PC-9 (cell line): ENCODE results near the gene GLI1. TPM values are rescaled to one million over a fixed set of nuclear protein-coding genes. Genes with fewer than 3 reads are reported as not detected.

Experiments
- BruUV-seq: library from RNA; stranded (reverse); fragments of 400-500 nt; replicated peaks from 2 replicates; lab custom pipeline; 2021; lab: Mats Ljungman, UMichigan
- CTCF ChIA-PET: fragments of 300-600 bp; sonication (Branson Sonifier 250); formaldehyde crosslinking; loops from one replicate; lab custom pipeline; 2022; ENCODE audit warnings: antibody characterized with exemption; lab: Charles Lee
- POLR2A ChIA-PET: fragments of 300-600 bp; sonication (Branson Sonifier 250); formaldehyde crosslinking; loops from one replicate; lab custom pipeline; 2022; ENCODE audit warnings: antibody characterized with exemption; ENCODE audit not compliant: unreplicated experiment; lab: Charles Lee
- DNase-seq, 2 experiments: peaks; one replicate each; pipeline versions ENCODE4 v3.0.0 to v3.0.0-alpha.2; 2015 to 2022; ENCODE audit warnings: mixed read lengths in 1 of 2
- H2AFZ ChIP-seq: fragments of 200-600 bp; sonication (generic); 2 replicates; pipeline ENCODE4 v1.8.1; 2017; ENCODE audit warnings: antibody characterized with exemption
- H3F3A ChIP-seq: fragments of 200-600 bp; sonication (generic); 2 replicates; pipeline ENCODE4 v1.8.1; 2017; ENCODE audit warnings: antibody characterized with exemption, mild to moderate bottlenecking, low read depth; ENCODE audit not compliant: insufficient read depth
- H3K27ac ChIP-seq: fragments of 200-600 bp; sonication (generic); 2 replicates; pipeline ENCODE4 v1.6.1; 2016; ENCODE audit warnings: mixed run types
- H3K27me3 ChIP-seq: fragments of 200-600 bp; sonication (generic); 2 replicates; pipeline ENCODE4 v1.6.1; 2016; ENCODE audit warnings: low read depth, mixed run types; ENCODE audit not compliant: insufficient read depth
- H3K36me3 ChIP-seq: fragments of 200-600 bp; sonication (generic); 2 replicates; pipeline ENCODE4 v1.6.1; 2016; ENCODE audit warnings: low read depth, mixed run types
- H3K4me1 ChIP-seq: fragments of 200-600 bp; sonication (generic); replicated peaks from 2 replicates; pipeline ENCODE4 v1.6.1; 2016; ENCODE audit warnings: mixed run types; ENCODE audit not compliant: insufficient read depth
- H3K4me2 ChIP-seq: fragments of 200-600 bp; sonication (generic); 2 replicates; pipeline ENCODE4 v1.6.1; 2017; ENCODE audit warnings: mixed run types
- H3K4me3 ChIP-seq: fragments of 200-600 bp; sonication (generic); 2 replicates; pipeline ENCODE4 v1.6.1; 2016; ENCODE audit warnings: mixed run types
- H3K79me2 ChIP-seq: fragments of 200-600 bp; sonication (generic); 2 replicates; pipeline ENCODE4 v1.6.1; 2017; ENCODE audit warnings: low read depth, mixed run types
- H3K9me2 ChIP-seq: fragments of 200-600 bp; sonication (generic); 2 replicates; pipeline ENCODE4 v1.8.1; 2017; ENCODE audit warnings: mild to moderate bottlenecking; ENCODE audit not compliant: insufficient read depth
- H3K9me3 ChIP-seq: fragments of 200-600 bp; sonication (generic); 2 replicates; pipeline ENCODE4 v1.8.1; 2016; ENCODE audit warnings: low read depth; ENCODE audit not compliant: insufficient read depth
- H4K20me1 ChIP-seq: fragments of 200-600 bp; sonication (generic); 2 replicates; pipeline ENCODE4 v1.8.1; 2017; ENCODE audit not compliant: insufficient read depth
- CTCF ChIP-seq: fragments of 200-600 bp; sonication (generic); conservative IDR thresholded peaks from 2 replicates; pipeline ENCODE4 v1.6.1; 2017; ENCODE audit warnings: mixed run types, antibody characterized with exemption, mild to moderate bottlenecking, moderate library complexity
- EZH2 ChIP-seq: fragments of 200-600 bp; sonication (generic); IDR thresholded peaks from 2 replicates; pipeline ENCODE4 v1.8.0; 2017; ENCODE audit warnings: antibody characterized with exemption, low read depth
- intact Hi-C: fragments of 100-400 bp; cut with micrococcal nuclease; formaldehyde crosslinking; loops from one replicate; pipeline ENCODE4 v1.10.0; 2022; ENCODE audit not compliant: unreplicated experiment
- total RNA-seq: library from RNA; stranded (reverse); gene quantifications from 2 replicates; pipeline ENCODE4 v1.2.3, GENCODE V29; 2021

The GLI1 gene
- total RNA-seq, 1 experiment from 2014 or later: not detected

DNA sequence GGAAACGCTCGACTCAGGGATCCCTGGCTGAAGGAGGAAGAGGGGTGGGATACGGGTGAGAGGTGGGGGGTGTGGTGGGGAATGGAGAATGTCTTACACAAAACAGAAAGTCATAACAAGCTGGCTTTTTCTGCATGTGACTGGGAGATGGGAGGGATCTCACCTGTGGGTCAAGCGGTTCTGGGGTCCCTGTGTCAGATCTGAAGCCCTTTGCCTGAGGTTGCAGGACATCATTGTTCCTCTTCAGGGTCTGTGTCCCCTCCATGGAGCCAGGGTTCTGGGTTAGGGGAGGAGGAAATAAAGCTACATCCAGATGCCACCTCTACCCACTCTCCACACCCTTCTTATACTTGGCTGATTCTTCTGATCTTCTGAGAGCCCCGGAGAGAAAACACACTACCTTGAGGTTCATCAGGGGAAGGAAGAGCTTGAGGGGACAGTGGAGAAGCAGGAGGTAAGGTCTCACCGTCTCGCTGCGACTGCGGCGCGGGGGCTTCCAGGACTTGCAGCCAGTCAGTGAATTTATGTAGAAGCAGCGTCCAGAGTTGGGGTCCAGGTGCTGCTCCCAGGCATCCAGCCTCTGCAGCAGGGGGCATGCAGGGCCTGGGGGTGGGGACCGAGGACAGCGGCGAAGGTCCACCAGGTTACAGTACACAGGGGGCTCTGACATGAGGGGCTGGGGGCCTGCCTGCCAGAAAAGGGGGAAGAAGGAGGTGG lies 17.6 kb downstream of the GLI1 start:
- H3K4me2 ChIP-seq: no peak overlapping the region
- H3K27ac ChIP-seq: no peak overlapping the region
- H3K79me2 ChIP-seq: no peaks in the 10 kb centered on the region
- no peak overlapping the region for H3K4me3 ChIP-seq
- no peaks in the 10 kb centered on the region for H3K4me1 ChIP-seq
- no peaks in the 10 kb centered on the region for H3F3A ChIP-seq
- H3K27me3 ChIP-seq: peaks cover 55% of the 10 kb centered on the region
- H4K20me1 ChIP-seq: no peaks in the 10 kb centered on the region
- intact Hi-C loops: no loop called here
- no peaks in the 10 kb centered on the region for H3K9me3 ChIP-seq
- no peak overlapping the region for H2AFZ ChIP-seq
- H3K9me2 ChIP-seq: no peaks in the 10 kb centered on the region
- TF ChIP-seq EZH2: no peak
- TF ChIP-seq CTCF: no peak
- POLR2A ChIA-PET: interaction anchor here (0.5 kb wide), 1 partner anchor 9 kb away, joined by 6 read pairs; no protein-coding TSS in a partner anchor
- BruUV-seq: no TSS peak
- CTCF ChIA-PET: no interaction called here
- H3K36me3 ChIP-seq: no peaks in the 10 kb centered on the region
- no peak for DNase-seq

DNA sequence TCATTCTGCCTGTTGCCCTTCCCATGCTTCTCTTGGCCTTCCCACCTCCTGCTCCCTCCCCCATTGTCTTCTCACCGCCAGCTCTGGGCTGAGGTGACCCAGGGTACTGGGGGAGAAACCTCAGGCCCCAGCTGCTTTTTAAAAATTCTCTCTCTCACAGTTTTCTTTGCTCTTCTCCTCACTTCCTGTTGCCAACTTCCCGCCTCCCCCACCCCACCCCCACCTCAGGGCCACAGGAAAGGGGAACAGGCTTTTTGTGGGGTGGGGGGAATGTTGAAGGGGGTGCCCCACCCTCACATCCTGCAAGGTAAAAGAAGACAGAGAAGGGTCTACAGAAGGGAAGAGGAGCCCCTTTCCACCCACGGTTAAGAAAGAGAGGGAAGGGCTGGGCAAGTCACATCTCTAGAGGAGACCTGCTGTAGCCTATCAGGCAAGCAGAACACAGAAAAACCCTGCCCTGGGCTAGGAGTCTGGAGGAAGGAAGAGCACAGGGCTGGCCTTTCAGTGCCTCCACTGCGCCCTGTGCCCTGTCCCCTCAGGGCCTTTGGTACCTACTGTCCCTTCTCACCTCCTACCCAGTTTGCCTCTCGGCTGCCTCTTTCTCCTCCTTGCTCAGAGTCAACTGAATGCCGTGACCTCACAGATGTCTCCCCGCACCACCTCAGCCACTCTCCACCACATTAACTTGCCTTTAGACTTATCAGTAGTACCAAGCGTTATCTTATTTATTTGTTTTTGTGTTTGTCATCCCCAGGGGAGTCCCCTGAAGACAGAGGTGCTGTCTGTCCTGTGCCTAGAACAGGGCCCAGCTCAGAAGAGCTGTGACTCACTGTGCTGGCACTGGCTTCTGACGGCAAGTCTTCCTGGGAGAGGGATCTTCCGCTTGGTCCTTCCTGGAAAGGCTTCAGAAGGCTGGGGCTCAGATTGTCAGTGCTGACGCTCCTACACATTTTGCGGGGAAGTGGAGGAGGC lies 18.4 kb downstream of the GLI1 start:
- Histone ChIP-seq H3K9me3 (no peaks in the 10 kb centered on the region), H4K20me1 (no peaks in the 10 kb centered on the region), H3K36me3 (no peaks in the 10 kb centered on the region), H3K27me3 (peaks cover 47% of the 10 kb centered on the region), H2AFZ (no peak overlapping the region), H3K4me1 (no peaks in the 10 kb centered on the region), H3F3A (no peaks in the 10 kb centered on the region), H3K4me2 (no peak overlapping the region), H3K4me3 (no peak overlapping the region), H3K79me2 (no peaks in the 10 kb centered on the region), H3K27ac (no peak overlapping the region), H3K9me2 (no peaks in the 10 kb centered on the region)
- no TSS peak for BruUV-seq
- ChIA-PET CTCF (no interaction called here), POLR2A (interaction anchor here (0.5 kb wide), 1 partner anchor 9 kb away, joined by 6 read pairs; no protein-coding TSS in a partner anchor)
- intact Hi-C loops: no loop called here
- DNase-seq: no peak
- no peak for TF ChIP-seq CTCF

- Histone ChIP-seq H3K79me2 (no peaks in the 10 kb centered on the region), H3K9me2 (no peaks in the 10 kb centered on the region), H3K4me1 (no peaks in the 10 kb centered on the region), H3K27me3 (peaks cover 36% of the 10 kb centered on the region), H3K4me3 (no peak overlapping the region), H3F3A (peaks cover 6% of the 10 kb centered on the region; the same call in 1 of the 2 replicates), H2AFZ (no peak overlapping the region), H3K9me3 (no peaks in the 10 kb centered on the region), H3K27ac (no peak overlapping the region), H3K4me2 (no peak overlapping the region), H3K36me3 (no peaks in the 10 kb centered on the region), H4K20me1 (no peaks in the 10 kb centered on the region)
- ChIA-PET POLR2A (no interaction called here), CTCF (no interaction called here)
- TF ChIP-seq CTCF: no peak
- no peak for TF ChIP-seq EZH2
- intact Hi-C loops: no loop called here
- no TSS peak for BruUV-seq
- no peak for DNase-seq
Observed at GRCh38 chr12:57479043-57479375, 19.4 kb downstream of the GLI1 start.
